Measurements from ENCODE around the gene ATP10A.

DNA sequence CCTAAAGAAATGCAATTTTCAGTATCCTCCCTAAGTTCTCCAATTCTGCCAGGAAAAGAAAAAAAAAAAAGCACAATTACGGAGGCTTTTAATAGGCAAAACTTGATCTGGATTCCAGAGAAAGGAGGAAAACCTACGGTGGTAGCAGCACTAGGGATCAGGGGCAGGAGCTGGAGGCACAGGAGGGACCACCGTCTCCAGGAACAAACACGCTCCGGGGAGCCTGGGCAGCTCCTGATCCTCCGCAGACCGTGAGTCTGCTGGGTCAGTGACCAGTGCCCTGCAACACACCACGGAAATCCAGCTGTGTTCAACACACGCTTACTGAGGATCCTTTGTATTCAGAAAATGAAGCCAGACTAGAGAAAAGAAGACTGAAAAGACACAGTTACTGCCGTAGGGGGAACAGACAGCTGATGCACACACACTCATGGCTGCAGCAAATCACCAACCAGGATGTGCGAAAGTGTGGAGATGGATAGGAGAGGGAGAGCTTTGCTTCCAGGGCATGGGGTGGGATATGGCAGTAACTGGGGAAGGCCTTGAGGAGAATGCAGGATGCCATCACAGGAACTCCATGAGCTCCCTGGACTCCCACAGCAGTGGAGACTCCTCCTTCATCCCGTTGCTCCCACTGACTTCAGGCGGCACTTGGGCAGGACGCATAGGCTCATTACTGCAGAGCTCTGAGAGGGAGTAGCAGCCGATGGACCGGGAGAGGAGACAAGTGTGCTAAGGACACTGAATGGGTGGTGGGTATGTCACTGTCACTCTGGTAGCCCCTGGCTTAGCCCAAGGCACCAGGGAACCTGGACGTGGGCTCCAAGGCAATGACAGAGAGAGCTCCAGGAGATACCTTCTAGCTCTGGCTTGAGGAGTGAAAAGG, 167.0 kb downstream of the ATP10A start:
- TF ChIP-seq POLR2A (IDR thresholded peaks at IDR 0.05), result no peak
- TF ChIP-seq, protein P1, sequence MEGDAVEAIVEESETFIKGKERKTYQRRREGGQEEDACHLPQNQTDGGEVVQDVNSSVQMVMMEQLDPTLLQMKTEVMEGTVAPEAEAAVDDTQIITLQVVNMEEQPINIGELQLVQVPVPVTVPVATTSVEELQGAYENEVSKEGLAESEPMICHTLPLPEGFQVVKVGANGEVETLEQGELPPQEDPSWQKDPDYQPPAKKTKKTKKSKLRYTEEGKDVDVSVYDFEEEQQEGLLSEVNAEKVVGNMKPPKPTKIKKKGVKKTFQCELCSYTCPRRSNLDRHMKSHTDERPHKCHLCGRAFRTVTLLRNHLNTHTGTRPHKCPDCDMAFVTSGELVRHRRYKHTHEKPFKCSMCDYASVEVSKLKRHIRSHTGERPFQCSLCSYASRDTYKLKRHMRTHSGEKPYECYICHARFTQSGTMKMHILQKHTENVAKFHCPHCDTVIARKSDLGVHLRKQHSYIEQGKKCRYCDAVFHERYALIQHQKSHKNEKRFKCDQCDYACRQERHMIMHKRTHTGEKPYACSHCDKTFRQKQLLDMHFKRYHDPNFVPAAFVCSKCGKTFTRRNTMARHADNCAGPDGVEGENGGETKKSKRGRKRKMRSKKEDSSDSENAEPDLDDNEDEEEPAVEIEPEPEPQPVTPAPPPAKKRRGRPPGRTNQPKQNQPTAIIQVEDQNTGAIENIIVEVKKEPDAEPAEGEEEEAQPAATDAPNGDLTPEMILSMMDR (IDR thresholded peaks at IDR 0.05), result no peak
